Neural cell (in vitro differentiated cells): ENCODE results near the gene CEP78.

ENCODE experiments used
- CTCF ChIP-seq: fragments of 450-650 bp; IDR thresholded peaks from 2 replicates; pipeline ENCODE4 v1.5.1; 2014; ENCODE audit warnings: antibody characterized with exemption, mild to moderate bottlenecking, moderate library complexity; ENCODE audit not compliant: poor library complexity, severe bottlenecking
- EZH2 ChIP-seq: fragments of 200-600, 300-800 bp; shearing (Covaris generic), sonication (generic); IDR thresholded peaks from 2 replicates; pipeline ENCODE4 v1.6.1; 2014; ENCODE audit warnings: antibody characterized with exemption, low read length, borderline replicate concordance, mild to moderate bottlenecking; ENCODE audit not compliant: insufficient read depth, poor library complexity, severe bottlenecking
- SMC3 ChIP-seq: fragments of 450-650 bp; conservative IDR thresholded peaks from 2 replicates; pipeline ENCODE4 v1.6.1; 2014; ENCODE audit warnings: antibody characterized with exemption, mild to moderate bottlenecking, moderate library complexity; ENCODE audit not compliant: poor library complexity

- TF ChIP-seq CTCF = no peak
- TF ChIP-seq EZH2 = no peak
- no peak for TF ChIP-seq SMC3
These were observed 6.2 kb downstream of the CEP78 start for GRCh38 chr9:78242041-78242440.
